Measurements from ENCODE around the gene CHD9.

GRCh38 chr16:53261276-53261675, 206.5 kb downstream of the CHD9 start:
- TF ChIP-seq CTCF (IDR thresholded peaks at IDR 0.05; ENCODE audit: low read length) (no peak), EZH2 (IDR thresholded peaks at IDR 0.05; ENCODE audit: borderline replicate concordance, low read length) (no peak)

Data from OCI-LY1 (cell line).